Measurements from ENCODE around the gene IL1R2.
"Not testable (repeated sequence)": the region's sequence is repeated elsewhere in the genome, so short reads cannot be mapped to it uniquely, and the experiment has no call there.

IL1R2 gene

GRCh38 chr2:102000813-102001766 is 9.3 kb downstream of the IL1R2 start:
- no peak for DNase-seq

- no peak for DNase-seq
Measured at GRCh38 chr2:102001767-102002142, 10.0 kb downstream of the IL1R2 start.

DNA sequence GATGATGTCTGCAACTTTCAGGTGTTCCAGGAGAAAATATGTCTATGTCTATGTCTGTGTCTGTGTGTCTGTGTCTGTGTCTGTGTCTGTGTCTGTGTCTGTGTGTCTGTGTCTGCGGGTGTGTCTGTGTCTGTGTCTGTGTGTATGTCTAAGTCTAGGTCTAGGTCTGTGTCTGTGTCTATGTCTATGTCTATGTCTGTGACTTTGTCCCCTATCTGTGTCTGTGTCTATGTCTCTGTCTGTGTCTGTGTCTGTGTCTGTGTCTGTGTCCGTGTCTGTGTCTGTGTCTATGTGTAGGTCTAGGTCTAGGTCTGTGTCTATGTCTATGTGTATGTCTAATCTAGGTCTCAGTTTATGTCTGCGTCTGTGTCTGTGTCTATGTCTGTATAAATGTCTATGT is 10.5 kb downstream of the IL1R2 start:
- DNase-seq = no peak

DNA sequence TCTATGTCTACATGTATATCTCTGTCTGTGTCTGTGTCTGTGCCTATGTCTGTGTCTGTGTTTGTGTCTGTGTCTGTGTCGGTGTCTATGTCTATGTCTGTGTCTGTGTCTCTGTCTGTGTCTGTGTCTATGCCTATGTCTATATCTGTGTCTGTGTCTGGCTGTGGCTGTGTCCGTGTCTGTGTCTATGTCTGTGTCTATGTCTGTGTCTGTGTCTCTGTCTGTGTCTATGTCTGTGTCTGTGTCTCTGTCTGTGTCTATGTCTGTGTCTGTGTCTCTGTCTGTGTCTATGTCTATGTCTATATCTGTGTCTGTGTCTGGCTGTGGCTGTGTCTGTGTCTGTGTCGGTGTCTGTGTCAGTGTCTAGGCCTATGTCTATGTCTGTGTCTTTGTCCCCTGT is 11.1 kb downstream of the IL1R2 start:
- DNase-seq = not testable (repeated sequence)

DNA sequence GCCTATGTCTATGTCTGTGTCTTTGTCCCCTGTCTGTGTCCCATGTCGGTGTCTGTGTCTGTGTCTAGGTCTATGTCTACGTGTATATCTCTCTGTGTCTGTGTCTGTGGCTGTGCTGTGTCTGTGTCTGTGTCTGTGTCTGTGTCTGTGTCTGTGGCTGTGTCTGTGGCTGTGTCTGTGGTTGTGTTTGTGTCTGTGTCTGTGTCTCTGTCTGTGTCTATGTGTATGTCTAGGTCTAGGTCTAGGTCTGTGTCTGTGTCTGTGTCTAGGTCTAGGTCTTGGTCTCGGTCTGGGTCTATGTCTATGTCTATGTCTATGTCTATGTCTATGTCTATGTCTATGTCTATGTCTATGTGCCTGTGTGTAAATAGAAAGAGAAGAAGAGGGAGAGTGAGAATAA is 11.9 kb downstream of the IL1R2 start:
- no peak for DNase-seq

DNA sequence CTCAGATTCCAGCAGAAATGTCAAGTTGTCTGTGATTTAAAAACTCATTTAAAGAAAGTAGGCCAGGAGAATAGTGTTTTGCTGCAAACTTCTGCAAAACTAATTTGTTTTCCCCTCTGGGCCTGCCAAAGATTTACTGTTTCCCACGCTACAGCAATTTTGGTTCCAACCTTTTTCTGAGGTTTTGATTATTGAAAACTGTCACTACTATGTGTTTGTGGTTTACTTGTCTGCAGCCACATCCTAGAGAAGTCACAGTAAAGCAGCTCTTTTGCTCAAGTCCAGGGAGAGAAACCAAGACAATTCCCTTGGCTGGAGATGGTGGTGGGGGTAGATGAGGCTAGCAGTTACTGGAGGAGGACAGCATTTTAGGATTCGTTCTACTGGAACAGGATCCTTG is 12.8 kb downstream of the IL1R2 start:
- no peak for DNase-seq

- DNase-seq = no peak
Measured at GRCh38 chr2:102005449-102005848, 13.7 kb downstream of the IL1R2 start.

- peak; percentile 20 to 29 for DNase-seq
Measured at GRCh38 chr2:102005989-102006885, 14.5 kb downstream of the IL1R2 start.

- DNase-seq = no peak
Measured at GRCh38 chr2:102006886-102007278, 15.1 kb downstream of the IL1R2 start.

GRCh38 chr2:102008490-102008889 is 16.7 kb downstream of the IL1R2 start:
- DNase-seq = no peak

- DNase-seq = no peak
Measured at GRCh38 chr2:102009557-102009956, 17.8 kb downstream of the IL1R2 start.

DNA sequence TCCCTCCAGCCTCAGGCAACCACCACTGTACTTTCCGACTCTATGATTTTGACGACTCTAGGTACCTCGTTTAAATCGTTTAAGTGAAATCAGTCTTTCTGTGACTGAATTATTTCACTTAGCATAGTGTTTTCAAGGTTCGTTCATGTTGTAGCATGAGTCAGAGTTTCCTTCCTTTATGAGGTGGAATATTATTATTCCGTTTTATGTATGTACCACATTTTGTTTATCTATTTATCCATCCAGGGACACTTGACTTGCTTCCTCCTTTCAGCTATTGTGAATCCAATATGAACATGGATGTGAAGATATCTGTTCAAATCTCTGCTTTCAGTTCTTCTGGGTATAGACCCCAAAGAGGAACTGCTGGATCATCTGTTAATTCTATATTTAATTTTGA is 19.1 kb downstream of the IL1R2 start:
- DNase-seq = no peak

DNA sequence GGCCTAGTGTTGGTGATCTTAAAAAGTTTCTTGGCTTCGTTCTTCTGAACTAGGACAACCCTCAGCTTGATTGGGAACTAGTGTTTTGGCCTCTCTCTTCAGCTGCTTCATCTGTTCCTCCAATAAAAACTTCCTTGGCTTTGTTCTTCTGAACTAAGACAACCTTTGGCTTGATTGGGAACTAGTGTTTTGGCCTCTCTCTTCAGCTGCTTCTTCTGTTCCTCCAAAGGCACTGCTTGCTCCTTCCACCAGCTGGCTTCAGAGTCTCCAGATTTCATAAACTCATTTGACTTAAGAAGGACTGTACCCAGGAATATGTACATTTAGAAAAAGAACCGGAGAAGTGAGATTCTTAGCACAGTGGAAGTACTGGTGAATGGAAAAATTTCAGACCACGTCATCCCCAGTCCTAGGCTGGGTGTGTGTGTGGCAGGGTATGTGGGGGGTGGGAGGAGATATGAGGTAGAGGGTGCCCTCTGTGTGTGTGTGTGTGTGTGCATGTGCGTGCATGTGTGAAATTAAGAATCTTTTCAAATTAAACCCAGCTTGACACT is 20.4 kb downstream of the IL1R2 start:
- DNase-seq = no peak

DNA sequence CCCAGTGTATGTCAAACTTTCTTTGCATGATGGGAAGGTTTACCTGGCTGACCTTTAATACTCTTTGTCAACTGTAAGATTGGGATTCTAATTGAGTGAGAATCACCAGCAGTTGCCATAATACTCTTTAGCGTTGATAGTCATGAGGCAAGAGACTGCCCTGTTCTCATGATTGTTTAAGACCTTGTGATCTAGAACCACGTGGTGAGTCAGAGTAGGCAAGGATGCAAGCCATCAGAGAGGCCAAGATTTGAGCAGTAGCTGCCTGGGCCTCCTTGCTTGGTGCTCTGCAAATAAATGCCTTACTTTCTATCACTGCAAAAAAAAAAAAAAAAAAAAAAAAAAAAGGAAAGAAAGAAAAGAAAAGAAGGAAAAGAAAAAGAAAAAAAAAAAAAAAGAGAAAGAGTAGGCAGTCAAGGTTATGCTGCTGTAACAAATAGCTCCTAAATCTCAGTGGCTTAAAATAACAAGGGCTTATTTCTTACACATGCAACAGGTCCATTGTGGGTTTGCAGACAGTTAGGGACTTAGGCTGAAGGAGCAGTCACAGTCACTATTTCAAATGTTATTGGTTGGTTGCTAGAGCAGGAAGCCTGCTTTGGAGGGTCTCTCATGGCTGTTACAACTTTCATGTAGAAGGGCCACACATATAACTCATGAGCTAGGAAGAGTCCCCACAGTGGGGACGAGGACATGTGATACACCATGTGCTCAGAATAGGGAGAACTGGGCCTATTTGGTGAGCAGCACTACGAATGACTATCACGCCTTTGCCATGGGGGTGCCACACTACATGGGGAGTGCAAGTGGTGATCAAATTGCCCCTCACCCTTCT is 21.7 kb downstream of the IL1R2 start:
- DNase-seq = no peak

DNA sequence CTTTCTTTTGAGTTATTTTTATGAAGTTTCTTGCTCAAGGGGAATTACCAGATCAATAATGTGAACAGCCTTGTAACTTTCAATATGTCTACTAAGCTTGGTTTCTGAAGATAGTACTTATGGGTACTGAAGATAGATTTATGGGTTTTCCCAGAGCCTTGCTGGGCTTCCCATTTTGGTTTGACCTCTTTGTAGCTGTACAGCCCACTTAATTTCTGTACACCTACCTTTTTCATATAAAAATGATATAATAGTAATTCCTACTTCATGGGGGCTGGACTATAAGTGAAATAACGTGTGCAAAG is 22.2 kb downstream of the IL1R2 start:
- no peak for DNase-seq

- no peak for DNase-seq
Measured at GRCh38 chr2:102015399-102015798, 23.6 kb downstream of the IL1R2 start.

DNA sequence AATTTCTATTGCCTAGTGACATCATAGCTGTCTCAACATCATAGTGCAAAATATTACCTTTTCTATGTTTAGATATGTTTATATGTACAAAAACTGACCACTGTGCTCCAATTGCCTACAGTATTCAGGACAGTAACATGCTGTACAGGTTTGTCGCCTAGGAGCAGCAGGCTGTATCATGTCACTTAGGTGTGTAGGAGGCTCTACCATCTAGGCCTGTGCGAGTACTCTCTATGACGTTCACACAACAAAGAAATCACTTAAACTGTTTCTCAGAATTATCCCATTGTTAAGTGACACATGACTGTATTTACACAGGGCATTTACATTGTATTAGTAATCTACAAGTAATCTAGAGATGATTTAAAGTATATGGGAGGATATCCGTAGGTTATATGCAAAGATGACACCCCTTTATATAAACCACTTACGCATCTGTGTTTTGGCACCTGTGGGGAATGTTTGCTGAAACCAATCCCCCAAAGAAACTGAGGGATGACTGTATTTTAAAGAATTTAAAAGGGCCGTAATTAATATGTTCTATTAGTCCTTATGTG is 24.7 kb downstream of the IL1R2 start:
- no peak for DNase-seq

DNA sequence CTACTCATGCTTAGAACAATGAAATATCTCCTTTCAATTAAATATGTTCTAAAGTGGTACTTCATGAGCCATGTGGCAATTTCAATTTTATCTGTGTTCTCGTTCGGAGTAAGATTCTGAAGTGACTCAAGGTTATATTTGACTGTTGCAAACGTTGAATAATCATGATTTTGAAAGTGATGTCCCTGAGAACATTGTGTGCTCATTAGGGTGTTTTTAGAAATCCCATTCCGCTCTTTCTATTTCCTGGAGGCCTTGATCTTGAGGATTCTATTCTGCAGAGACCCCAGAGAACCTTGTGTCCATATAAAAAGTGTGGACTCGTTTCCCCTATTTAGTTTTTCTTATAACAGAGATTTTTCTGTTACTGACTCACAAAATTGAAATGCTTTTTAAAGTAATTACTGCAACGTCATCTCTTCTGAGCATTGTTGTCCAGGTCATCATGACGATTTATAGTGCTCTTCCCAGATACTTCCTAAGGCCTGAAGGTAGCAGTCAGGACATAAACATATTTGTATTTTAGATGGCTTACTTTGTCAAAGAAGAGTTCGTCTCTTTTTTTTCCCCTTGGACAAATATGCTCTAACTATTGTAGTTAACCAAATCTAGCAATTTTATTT is 27.2 kb downstream of the IL1R2 start:
- no peak for DNase-seq

DNA sequence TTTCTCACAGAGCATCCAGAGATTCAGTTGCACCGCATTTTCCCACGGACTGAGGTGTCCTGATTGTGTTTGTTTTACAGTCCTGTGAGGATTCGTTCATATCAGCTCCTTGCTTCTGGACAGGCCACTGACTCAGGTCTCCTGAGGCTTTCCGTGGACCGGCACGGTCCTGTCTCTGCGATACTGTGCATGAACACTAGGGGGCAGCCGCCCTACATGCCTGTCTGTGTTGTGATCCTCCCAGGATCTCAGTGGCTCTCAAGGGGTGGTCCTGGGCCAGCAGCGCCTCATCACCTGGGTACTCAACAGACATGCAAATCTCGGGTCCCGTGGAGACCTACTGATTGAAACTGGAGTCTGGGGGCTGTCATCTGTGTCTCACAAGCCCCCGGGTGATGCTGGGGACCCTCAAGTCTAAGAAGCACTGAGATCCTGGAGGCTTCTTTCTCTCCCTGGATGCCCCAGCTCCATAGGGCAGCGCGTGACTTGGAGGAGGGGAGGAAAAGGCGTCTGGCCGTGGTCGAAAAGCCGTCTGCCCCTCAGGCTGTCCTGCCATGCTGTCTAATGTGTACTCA is 28.9 kb downstream of the IL1R2 start:
- DNase-seq = peak; percentile 81 to 86

- no peak for DNase-seq
Measured at GRCh38 chr2:102021779-102022178, 30.0 kb downstream of the IL1R2 start.

DNA sequence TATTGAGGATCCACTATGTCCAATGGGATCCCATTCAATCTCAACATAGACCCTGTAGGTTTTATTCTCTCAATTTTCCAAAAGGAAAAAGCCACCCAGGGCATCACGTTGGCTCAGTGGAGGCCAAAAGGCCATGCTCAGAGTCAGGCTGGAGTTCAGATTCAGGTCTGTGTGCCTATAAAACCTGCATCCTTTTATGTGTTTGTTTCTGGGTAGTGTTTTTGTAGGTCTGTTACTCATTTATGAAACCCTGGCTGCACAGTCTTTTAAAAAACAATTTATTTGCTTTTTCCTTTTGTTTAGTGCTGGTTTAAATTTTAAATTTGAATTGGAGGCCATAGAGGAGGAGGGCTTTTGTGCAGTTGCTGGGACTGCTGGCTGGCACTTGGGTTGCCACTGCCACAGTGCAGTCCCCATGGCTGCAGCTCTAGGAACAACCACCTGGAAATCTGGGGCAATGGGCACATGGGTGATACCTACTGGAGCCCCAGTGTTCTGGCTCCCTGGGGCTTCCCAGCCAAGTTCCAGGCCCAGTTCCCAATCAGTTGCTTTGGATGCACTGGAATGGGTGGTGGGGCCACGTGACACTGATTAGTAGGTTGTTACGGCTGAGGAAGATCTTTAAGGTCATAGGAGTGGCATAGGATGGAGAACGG is 31.3 kb downstream of the IL1R2 start:
- no peak for DNase-seq
